ENCODE data around the gene DHRS12. TPM values are rescaled to one million over a fixed set of nuclear protein-coding genes. Genes with fewer than 3 reads are reported as not detected.

Gene DHRS12
- total RNA-seq, 1 experiment from 2014 or later: 2.6 TPM

DNA sequence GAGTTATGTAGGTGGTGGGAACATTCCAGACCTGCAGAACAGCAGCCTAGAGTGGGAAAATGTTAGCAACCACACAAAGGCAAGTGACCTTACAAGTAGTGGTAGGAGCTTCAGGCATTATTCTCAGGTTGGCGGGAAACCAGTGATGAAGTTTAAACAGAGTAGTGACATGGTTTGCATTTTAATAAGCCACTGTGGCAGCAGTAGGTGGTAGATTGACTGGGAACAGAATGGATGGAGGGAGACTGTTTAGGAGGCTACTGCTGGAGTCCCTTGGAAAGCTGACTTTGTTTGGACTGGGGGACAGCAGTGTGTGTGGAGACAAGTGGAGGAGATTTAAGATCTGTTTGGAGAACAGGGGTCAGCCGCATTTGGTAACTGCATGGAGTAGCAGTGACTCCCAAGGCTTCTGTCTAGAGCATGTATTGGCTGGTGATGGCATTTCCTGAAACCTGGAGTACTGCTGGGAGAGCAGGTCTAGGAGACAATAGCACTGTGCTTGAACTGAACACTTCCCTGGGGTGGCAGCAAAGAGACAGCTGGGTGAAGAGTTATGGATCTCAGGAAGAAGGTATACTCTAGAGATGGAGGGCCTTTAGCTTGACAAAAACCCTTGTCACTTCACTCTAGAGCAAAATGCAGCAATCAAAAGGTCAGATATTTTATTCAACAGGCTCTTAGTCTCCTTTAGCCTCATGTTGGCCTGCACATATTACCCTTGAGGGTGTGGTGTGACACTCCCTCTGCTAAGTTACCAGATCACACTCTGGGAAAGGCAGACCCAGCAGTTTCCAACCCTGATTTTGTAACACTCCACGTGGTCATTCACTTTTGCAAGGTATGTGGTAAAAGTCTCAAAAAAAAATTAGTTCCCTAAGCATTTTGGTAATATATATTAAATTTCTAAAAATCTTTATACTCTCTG, 70.3 kb downstream of the DHRS12 start:
- intact Hi-C loops (cut with micrococcal nuclease): loop anchor here (5.0 kb wide), 1 partner anchor 296 kb away; no protein-coding TSS in a partner anchor
- DNase-seq: no peak
- TF ChIP-seq, protein P1, sequence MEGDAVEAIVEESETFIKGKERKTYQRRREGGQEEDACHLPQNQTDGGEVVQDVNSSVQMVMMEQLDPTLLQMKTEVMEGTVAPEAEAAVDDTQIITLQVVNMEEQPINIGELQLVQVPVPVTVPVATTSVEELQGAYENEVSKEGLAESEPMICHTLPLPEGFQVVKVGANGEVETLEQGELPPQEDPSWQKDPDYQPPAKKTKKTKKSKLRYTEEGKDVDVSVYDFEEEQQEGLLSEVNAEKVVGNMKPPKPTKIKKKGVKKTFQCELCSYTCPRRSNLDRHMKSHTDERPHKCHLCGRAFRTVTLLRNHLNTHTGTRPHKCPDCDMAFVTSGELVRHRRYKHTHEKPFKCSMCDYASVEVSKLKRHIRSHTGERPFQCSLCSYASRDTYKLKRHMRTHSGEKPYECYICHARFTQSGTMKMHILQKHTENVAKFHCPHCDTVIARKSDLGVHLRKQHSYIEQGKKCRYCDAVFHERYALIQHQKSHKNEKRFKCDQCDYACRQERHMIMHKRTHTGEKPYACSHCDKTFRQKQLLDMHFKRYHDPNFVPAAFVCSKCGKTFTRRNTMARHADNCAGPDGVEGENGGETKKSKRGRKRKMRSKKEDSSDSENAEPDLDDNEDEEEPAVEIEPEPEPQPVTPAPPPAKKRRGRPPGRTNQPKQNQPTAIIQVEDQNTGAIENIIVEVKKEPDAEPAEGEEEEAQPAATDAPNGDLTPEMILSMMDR (conservative IDR thresholded peaks at IDR 0.05; ENCODE audit: low read depth, low read length): no peak
- Histone ChIP-seq H3K27me3 (ENCODE audit: low read length) (no peaks in the 10 kb centered on the region), H3K36me3 (ENCODE audit: low read depth, low read length) (no peaks in the 10 kb centered on the region), H3K27ac (ENCODE audit: low read length) (no peak overlapping the region), H3K79me2 (ENCODE audit: low read length) (no peaks in the 10 kb centered on the region), H2AFZ (ENCODE audit: low read length) (no peak overlapping the region), H3K4me3 (ENCODE audit: low read length) (no peak overlapping the region), H3F3A (ENCODE audit: low read length, unreplicated experiment) (no peaks in the 10 kb centered on the region), H3K9me2 (replicated peaks; ENCODE audit: low read length) (no peaks in the 10 kb centered on the region), H3K4me2 (ENCODE audit: low read length) (no peak overlapping the region), H3K9ac (ENCODE audit: low read length) (no peak overlapping the region), H3K9me3 (ENCODE audit: low read length) (no peaks in the 10 kb centered on the region), H3K4me1 (ENCODE audit: insufficient read depth, low read length) (peaks cover 19% of the 10 kb centered on the region), H4K20me1 (ENCODE audit: low read length) (no peaks in the 10 kb centered on the region)
- POLR2A ChIA-PET (ENCODE audit: unreplicated experiment): no interaction called here
- BruUV-seq (replicated peaks): no TSS peak
- peak; percentile 42; the same call in 1 of the 2 replicates for ATAC-seq
- CTCF ChIA-PET: no interaction called here

DNA sequence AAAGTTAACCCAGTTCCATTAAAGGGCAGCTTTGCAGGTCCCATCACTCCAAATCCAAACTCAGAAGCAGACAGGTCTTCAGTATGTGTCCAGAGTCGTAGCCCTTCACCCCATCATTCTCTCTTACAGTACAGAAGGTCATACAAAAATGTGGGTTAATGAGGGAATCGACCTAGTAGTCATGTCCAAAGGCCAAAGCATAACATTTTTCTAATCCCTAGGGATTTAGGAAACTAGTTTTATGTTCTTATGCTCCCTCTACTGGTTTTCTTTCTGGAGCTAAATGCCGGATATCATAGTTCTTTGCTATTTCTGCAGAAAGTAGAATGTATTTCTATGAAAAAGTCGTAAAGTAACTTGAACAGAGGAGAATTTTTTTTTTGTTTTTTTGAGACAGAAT, 72.2 kb downstream of the DHRS12 start:
- CTCF ChIA-PET: interaction anchor here (0.6 to 0.7 kb wide), 3 partner anchors 35 to 287 kb away, joined by 3 read pairs; no protein-coding TSS in a partner anchor
- no peak overlapping the region for H3K27ac ChIP-seq (ENCODE audit: low read length)
- intact Hi-C loops (cut with micrococcal nuclease): loop anchor here (2.0 to 5.0 kb wide), 2 partner anchors 147 to 294 kb away; partner anchors contain the start of gene WDFY2
- H3K79me2 ChIP-seq (ENCODE audit: low read length): no peaks in the 10 kb centered on the region
- POLR2A ChIA-PET (ENCODE audit: unreplicated experiment): no interaction called here
- no peaks in the 10 kb centered on the region for H3K27me3 ChIP-seq (ENCODE audit: low read length)
- H4K20me1 ChIP-seq (ENCODE audit: low read length): no peaks in the 10 kb centered on the region
- no peak overlapping the region for H3K4me2 ChIP-seq (ENCODE audit: low read length)
- H3K9me2 ChIP-seq (replicated peaks; ENCODE audit: low read length): no peaks in the 10 kb centered on the region
- TF ChIP-seq EZH2phosphoT487 (IDR thresholded peaks at IDR 0.05; ENCODE audit: borderline replicate concordance, low read length): no peak
- TF ChIP-seq, protein P1 (conservative IDR thresholded peaks at IDR 0.05; ENCODE audit: low read depth, low read length): peak; percentile 44
- TF ChIP-seq EZH2 (IDR thresholded peaks at IDR 0.05; ENCODE audit: low read length, unreplicated experiment): no peak
- ATAC-seq (no peak), DNase-seq (peak; percentile 19)
- no TSS peak for BruUV-seq (replicated peaks)
- no peaks in the 10 kb centered on the region; the same call in 1 of the 2 replicates for H3K36me3 ChIP-seq (ENCODE audit: low read depth, low read length)
- no peak overlapping the region for H2AFZ ChIP-seq (ENCODE audit: low read length)
- no peaks in the 10 kb centered on the region for H3K9me3 ChIP-seq (ENCODE audit: low read length)
- peaks cover 19% of the 10 kb centered on the region for H3K4me1 ChIP-seq (ENCODE audit: insufficient read depth, low read length)
- no peaks in the 10 kb centered on the region for H3F3A ChIP-seq (ENCODE audit: low read length, unreplicated experiment)
- H3K9ac ChIP-seq (ENCODE audit: low read length): no peak overlapping the region
- H3K4me3 ChIP-seq (ENCODE audit: low read length): no peak overlapping the region

DNA sequence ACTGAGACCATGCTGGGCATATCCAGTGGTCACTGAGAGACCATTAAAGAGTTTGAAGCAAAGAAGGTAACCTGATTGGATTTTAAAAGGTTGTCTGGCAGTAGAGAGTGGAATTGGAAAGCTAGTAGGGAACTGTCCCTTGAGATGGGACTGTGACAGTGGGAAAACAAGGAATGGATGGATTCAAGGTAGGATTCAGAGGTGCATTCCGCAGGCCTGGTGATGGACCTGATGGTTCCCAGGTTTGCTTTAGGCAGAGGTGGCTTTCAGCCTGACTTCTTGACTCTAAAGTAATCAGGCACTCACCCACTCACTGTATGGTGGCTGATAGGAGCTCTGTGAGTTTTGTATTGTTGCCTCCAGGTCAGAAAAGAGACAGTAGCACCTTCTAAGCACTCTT, 73.0 kb downstream of the DHRS12 start:
- Histone ChIP-seq H2AFZ (ENCODE audit: low read length) (no peak overlapping the region), H3K79me2 (ENCODE audit: low read length) (no peaks in the 10 kb centered on the region), H3K27ac (ENCODE audit: low read length) (peak overlapping the region; percentile 73; the same call in 1 of the 2 replicates), H3K36me3 (ENCODE audit: low read depth, low read length) (no peaks in the 10 kb centered on the region; the same call in 1 of the 2 replicates), H3K9ac (ENCODE audit: low read length) (no peak overlapping the region), H4K20me1 (ENCODE audit: low read length) (no peaks in the 10 kb centered on the region), H3K27me3 (ENCODE audit: low read length) (no peaks in the 10 kb centered on the region), H3F3A (ENCODE audit: low read length, unreplicated experiment) (no peaks in the 10 kb centered on the region), H3K4me1 (ENCODE audit: insufficient read depth, low read length) (peaks cover 19% of the 10 kb centered on the region), H3K4me3 (ENCODE audit: low read length) (no peak overlapping the region), H3K9me2 (replicated peaks; ENCODE audit: low read length) (no peaks in the 10 kb centered on the region), H3K4me2 (ENCODE audit: low read length) (no peak overlapping the region), H3K9me3 (ENCODE audit: low read length) (no peaks in the 10 kb centered on the region)
- DNase-seq: no peak
- TF ChIP-seq EZH2phosphoT487 (IDR thresholded peaks at IDR 0.05; ENCODE audit: borderline replicate concordance, low read length) (no peak), EZH2 (IDR thresholded peaks at IDR 0.05; ENCODE audit: low read length, unreplicated experiment) (no peak)
- TF ChIP-seq, protein P1 (conservative IDR thresholded peaks at IDR 0.05; ENCODE audit: low read depth, low read length): no peak
- no peak for ATAC-seq
- ChIA-PET POLR2A (ENCODE audit: unreplicated experiment) (no interaction called here), CTCF (no interaction called here)
- BruUV-seq (replicated peaks): no TSS peak
- intact Hi-C loops (cut with micrococcal nuclease): loop anchor here (2.0 to 5.0 kb wide), 2 partner anchors 146 to 294 kb away; partner anchors contain the start of gene WDFY2
